HepG2 (cell line): ENCODE measurements around the gene PRKCE. TPM values are rescaled to one million over a fixed set of nuclear protein-coding genes. Genes with fewer than 3 reads are reported as not detected.
A peak's percentile ranks its signal among the peaks of the same experiment; 100 is the strongest.

Source experiments
- ATF7 ChIP-seq, 2 experiments: fragments of 450-650 bp in 1 of 2; sonication (generic) in 1 of 2; formaldehyde crosslinking in 1 of 2; IDR thresholded peaks; 2 replicates each; pipeline versions ENCODE4 v1.4.0 to v1.6.1; 2016 to 2020; ENCODE audit warnings: antibody characterized with exemption in 1 of 2, mild to moderate bottlenecking in 1 of 2, missing genetic modification reagents in 1 of 2
- CBX1 ChIP-seq: IDR thresholded peaks from one replicate; pipeline ENCODE4 v1.6.1; 2016; ENCODE audit warnings: antibody characterized with exemption, low read depth
- DNMT3B ChIP-seq: conservative IDR thresholded peaks from 2 replicates; pipeline ENCODE4 v1.6.1; 2016; ENCODE audit warnings: missing biosample characterization, control low read depth
- FOXJ3 ChIP-seq: sonication (generic); formaldehyde crosslinking; IDR thresholded peaks from 2 replicates; pipeline ENCODE4 v1.4.0; 2020; ENCODE audit warnings: missing genetic modification reagents, mild to moderate bottlenecking, borderline replicate concordance
- MBNL3 ChIP-seq: fragments of 250-450 bp; sonication (Bioruptor Pico); conservative IDR thresholded peaks from 2 replicates; pipeline ENCODE4 v1.8.0; 2022; ENCODE audit warnings: mild to moderate bottlenecking, inconsistent platforms
- RXRB ChIP-seq: IDR thresholded peaks from 2 replicates; pipeline ENCODE4 v1.6.1; 2016; ENCODE audit warnings: borderline replicate concordance, missing genetic modification reagents, missing compliant biosample characterization
- TSC22D2 ChIP-seq: sonication (generic); formaldehyde crosslinking; IDR thresholded peaks from 2 replicates; pipeline ENCODE4 v1.5.1; 2020; ENCODE audit warnings: missing genetic modification reagents, mild to moderate bottlenecking, borderline replicate concordance
- ZBTB49 ChIP-seq: sonication (generic); formaldehyde crosslinking; IDR thresholded peaks from 2 replicates; pipeline ENCODE4 v1.4.0; 2020; ENCODE audit warnings: missing genetic modification reagents, borderline replicate concordance
- ZNF318 ChIP-seq: sonication (generic); formaldehyde crosslinking; IDR thresholded peaks from 2 replicates; pipeline ENCODE4 v1.4.0; 2020; ENCODE audit warnings: mild to moderate bottlenecking, missing genetic modification reagents
- ZNF615 ChIP-seq: sonication (generic); formaldehyde crosslinking; IDR thresholded peaks from 2 replicates; pipeline ENCODE4 v1.5.0; 2020; ENCODE audit warnings: mild to moderate bottlenecking, missing genetic modification reagents, borderline replicate concordance
- polyA plus RNA-seq, 8 experiments: library from polyadenylated mRNA; depleted of rRNA in 3 of 8; stranded (reverse) in 7 of 8; unstranded in 1 of 8; fragments of >200 nt; fragmentation: Illumina TruSeq in 4 of 8; extraction: Trizol in 4 of 8; gene quantifications; 2 replicates each; pipeline versions ENCODE4 v1.2.1 to v1.2.3, GENCODE V29; 2011 to 2016; ENCODE audit warnings: low read depth in 4 of 8, missing spikeins in 1 of 8, mixed read lengths in 1 of 8; ENCODE audit not compliant: insufficient read depth in 1 of 8
- total RNA-seq, 5 experiments: library from RNA; depleted of rRNA; stranded (reverse); fragments of >200 nt; fragmentation: Illumina TruSeq; extraction: Trizol; gene quantifications; 2 replicates each; pipeline ENCODE4 v1.2.3, GENCODE V29; 2016; ENCODE audit warnings: low read depth in 1 of 5
- TF ChIP-seq, protein P1 (sequence below): sonication (generic); formaldehyde crosslinking; IDR thresholded peaks from 2 replicates; pipeline ENCODE4 v1.5.0; 2020; ENCODE audit warnings: mild to moderate bottlenecking, missing genetic modification reagents, borderline replicate concordance
- TF ChIP-seq, protein P2 (sequence below): sonication (generic); formaldehyde crosslinking; IDR thresholded peaks from 2 replicates; pipeline ENCODE4 v1.5.0; 2020; ENCODE audit warnings: mild to moderate bottlenecking, low read depth, missing genetic modification reagents, borderline replicate concordance

Gene PRKCE
- total and polyA plus RNA-seq, 2 of the 13 experiments (the other 11 are each of a cell fraction or from before 2014, with no cell fraction given), result 1.0 to 3.9 TPM

- TF ChIP-seq ZBTB49 (CRISPR knock-in tag) (no peak), ATF7 (IDR thresholded peaks at IDR 0.05) (peak; percentile 40; the same call in 1 of the 2 replicates), ATF7 (CRISPR knock-in tag; IDR thresholded peaks at IDR 0.05) (peak; percentile 71; the same call in 1 of the 2 replicates), ZNF615 (CRISPR knock-in tag) (no peak), FOXJ3 (peak; percentile 93), TSC22D2 (CRISPR knock-in tag) (no peak), MBNL3 (CRISPR knock-in tag) (no peak), RXRB (CRISPR knock-in tag) (peak; percentile 99), CBX1 (peak; percentile 24), DNMT3B (CRISPR knock-in tag) (peak; percentile 94; the same call in 1 of the 2 replicates), ZNF318 (CRISPR knock-in tag) (peak; percentile 79)
- TF ChIP-seq, protein P1, sequence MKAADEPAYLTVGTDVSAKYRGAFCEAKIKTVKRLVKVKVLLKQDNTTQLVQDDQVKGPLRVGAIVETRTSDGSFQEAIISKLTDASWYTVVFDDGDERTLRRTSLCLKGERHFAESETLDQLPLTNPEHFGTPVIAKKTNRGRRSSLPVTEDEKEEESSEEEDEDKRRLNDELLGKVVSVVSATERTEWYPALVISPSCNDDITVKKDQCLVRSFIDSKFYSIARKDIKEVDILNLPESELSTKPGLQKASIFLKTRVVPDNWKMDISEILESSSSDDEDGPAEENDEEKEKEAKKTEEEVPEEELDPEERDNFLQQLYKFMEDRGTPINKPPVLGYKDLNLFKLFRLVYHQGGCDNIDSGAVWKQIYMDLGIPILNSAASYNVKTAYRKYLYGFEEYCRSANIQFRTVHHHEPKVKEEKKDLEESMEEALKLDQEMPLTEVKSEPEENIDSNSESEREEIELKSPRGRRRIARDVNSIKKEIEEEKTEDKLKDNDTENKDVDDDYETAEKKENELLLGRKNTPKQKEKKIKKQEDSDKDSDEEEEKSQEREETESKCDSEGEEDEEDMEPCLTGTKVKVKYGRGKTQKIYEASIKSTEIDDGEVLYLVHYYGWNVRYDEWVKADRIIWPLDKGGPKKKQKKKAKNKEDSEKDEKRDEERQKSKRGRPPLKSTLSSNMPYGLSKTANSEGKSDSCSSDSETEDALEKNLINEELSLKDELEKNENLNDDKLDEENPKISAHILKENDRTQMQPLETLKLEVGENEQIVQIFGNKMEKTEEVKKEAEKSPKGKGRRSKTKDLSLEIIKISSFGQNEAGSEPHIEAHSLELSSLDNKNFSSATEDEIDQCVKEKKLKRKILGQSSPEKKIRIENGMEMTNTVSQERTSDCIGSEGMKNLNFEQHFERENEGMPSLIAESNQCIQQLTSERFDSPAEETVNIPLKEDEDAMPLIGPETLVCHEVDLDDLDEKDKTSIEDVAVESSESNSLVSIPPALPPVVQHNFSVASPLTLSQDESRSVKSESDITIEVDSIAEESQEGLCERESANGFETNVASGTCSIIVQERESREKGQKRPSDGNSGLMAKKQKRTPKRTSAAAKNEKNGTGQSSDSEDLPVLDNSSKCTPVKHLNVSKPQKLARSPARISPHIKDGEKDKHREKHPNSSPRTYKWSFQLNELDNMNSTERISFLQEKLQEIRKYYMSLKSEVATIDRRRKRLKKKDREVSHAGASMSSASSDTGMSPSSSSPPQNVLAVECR, result peak; percentile 48; the same call in 1 of the 2 replicates
- TF ChIP-seq, protein P2, sequence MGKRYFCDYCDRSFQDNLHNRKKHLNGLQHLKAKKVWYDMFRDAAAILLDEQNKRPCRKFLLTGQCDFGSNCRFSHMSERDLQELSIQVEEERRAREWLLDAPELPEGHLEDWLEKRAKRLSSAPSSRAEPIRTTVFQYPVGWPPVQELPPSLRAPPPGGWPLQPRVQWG (CRISPR knock-in tag), result no peak
Measured at GRCh38 chr2:45992021-45992740, 340.7 kb downstream of the PRKCE start (continued).
